Measurements from ENCODE around the gene CFAP410. TPM values are rescaled to one million over a fixed set of nuclear protein-coding genes. Genes with fewer than 3 reads are reported as not detected.
"Not testable (repeated sequence)": the region's sequence is repeated elsewhere in the genome, so short reads cannot be mapped to it uniquely, and the experiment has no call there.

CFAP410 gene
- total RNA-seq, 2 donors from 2014 or later = 16.4 to 21.8 TPM

DNA sequence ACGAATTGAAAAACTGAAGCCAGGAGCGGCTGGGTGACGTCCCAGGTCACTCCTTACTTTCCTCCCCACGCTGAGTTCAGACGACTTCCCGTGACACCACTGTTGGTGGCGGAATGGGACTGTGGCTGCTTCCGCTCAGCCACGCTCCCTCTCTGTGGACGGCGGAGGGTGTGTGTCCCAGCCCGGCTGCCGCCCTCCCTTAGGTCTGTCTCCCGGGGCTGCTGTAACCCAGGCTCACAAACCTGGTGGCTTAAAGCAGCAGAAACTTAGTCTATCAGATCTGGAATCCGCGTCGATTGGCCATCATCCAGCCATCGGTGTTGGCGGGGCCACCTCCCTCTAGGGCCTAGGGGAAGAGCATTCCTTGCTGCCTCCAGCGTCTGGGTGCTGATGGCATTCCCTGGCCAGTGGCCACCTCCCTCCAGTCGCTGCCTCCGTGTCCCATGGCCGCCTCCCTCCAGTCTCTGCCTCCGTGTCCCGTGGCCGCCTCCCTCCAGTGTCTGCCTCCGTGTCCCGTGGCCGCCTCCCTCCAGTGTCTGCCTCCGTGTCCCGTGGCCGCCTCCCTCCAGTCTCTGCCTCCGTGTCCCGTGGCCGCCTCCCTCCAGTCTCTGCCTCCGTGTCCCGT is 31.7 kb upstream of the CFAP410 start:
- no peak for ATAC-seq
- intact Hi-C loops (cut with DNase I) = no loop called here
- DNase-seq = no peak

DNA sequence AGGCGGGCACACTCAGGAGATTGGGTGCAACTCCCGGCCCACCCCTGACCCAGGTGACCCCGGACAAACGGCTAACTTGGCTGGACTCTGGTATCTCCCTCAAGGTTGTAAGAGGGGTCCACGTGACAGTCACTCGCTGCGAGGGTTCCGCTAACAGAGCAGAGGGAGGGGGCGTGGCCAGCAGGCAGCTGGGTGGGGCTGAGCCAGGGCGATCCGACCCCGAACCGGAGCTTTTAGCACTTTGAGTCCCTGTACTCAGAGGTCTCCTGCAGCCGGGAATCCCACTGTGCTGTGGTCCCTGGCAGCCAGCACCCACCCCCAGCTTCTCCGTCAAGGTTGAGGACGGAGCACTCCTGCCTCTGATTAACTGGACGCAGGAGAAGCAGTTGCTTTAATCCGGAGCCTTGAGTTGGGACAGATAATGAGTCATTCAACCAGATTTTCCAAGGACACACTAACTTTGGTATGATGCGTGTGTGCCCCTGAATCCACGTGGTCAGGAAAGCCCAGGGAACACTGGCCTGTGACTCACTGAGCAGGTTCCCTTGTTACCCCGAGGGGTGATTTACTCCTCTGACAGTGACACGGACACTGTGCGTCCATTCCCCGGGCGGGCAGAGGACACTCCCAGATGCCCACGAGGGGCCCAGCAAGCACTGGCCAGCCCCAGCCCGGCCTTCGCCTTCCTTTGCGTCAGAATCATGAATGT is 31.0 kb upstream of the CFAP410 start:
- DNase-seq (no peak), ATAC-seq (peak in 1 of 2 donors; percentile 28)
- intact Hi-C loops (cut with DNase I) = no loop called here

DNA sequence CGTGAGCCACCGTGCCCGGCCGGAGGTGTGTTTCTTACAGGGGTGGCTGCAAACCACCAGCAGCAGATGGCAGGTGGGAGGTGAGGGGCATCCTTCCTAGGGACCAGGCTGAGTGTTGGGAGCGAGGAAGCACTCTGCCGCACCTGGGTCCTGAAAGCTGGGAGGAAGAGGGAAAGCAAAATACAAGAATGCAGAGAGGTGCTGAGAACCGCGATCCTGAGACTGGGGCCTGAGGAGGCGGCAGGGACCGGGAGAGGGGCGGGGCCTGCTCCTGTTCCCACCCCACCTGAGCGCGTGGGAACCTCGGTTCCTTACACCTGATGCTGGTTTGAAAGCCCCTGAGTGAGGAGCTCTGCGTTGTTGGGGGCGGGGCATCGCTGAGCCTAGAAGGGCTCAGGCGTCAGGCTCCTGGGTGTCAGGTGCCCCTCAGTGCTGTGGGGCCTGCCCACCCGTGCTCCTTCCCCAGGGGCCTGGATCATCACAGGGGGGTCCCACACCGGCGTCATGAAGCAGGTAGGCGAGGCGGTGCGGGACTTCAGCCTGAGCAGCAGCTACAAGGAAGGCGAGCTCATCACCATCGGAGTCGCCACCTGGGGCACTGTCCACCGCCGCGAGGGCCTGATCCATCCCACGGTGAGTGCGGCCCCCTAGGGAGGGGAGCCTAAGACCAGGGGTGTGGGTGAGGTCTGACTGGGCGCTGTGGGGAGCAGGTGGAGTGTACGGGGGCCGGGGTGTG is 29.7 kb upstream of the CFAP410 start:
- intact Hi-C loops (cut with DNase I) = no loop called here
- ATAC-seq = peak; percentile 10 to 13
- no peak for DNase-seq

DNA sequence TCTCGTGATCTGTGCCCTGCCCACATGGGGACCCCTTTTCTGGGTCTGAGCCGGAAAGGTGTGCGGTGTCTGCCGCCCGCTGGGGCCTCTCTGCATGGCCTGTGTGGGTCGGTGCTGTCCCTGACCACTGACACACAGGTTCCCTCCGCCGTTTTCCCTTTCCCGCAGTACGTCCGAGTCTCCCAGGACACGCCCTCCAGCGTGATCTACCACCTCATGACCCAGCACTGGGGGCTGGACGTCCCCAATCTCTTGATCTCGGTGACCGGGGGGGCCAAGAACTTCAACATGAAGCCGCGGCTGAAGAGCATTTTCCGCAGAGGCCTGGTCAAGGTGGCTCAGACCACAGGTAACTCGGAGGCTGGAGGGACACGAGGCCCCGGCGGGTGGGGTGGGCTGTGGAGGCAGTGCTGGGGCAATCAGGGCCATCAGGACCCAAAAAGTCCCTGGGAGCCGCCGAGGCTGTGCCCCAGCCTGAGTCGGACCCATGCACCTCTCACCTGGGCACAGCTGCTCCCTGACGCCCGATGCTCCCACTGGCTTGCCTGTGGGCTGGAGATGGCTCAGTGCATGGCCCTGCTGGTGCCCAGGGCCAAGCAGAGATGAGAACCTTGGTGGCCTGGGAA is 27.5 kb upstream of the CFAP410 start:
- no peak for DNase-seq
- no peak for ATAC-seq

DNA sequence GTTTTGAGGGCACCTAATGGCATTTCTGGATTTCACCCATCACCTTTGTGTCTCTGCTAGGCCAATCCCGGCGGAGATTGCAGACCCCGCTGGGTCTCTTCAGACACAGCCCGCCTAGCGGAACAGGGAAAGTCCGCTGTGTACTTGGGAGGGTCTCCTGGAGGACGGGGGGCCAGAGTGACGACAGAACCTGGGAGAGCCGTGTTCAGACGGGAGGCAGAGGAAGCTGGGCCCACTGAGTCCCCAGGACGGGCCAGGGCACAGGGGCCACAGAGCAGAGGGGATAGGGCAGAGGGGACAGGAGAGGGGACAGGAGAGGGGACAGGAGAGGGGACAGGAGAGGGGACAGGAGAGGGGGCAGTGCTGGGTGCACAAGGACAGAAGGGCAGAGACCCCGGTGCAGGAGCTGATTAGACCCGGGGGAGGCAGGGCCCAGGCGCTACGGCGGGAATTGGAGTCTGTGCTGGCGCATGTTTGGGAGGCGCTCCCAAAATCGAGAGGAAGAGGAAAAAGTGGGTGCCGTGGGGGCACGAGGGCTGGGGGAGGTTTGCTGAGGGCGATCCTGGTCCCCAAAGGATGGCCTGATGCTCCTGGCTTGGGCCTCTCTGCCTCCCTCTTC is 26.9 kb upstream of the CFAP410 start:
- intact Hi-C loops (cut with DNase I) = no loop called here
- DNase-seq = no peak
- no peak for ATAC-seq

More for the DNA sequence above, 27.5 kb upstream of the CFAP410 start:
- intact Hi-C loops (cut with DNase I) = no loop called here

DNA sequence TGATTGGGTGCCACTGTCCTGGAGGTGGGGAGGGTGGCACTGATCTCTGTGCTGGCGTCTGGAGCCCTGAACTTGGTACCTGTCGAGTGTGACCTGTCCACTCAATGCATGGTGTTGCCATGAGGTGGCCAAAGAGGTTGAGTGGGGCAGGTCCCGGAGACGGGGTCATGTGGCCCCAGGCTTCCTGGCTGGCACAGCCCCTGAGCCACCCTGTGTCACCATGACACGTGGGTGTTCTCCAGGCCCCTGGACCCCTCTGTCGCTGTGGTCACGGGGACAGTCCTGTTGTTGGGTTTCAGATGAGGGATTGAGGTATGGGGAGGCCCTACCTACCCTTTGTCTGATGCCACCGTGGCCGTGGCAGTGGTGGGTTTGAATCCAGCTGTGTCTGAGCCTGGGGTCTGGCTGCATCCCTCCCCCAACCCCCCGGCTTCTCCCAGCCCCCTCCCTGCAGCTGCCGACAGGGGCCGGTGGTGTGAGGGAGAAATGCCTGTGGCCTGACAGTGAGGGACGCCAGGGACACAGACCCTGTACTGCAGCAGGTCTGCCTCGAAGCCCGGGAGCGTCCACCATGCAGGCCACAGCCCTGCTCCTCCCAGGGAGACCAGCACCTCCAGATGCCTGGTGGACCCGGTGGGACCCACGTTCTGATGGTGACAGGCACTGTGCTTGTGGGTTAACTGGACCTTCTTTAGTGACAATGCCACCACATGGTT is 26.2 kb upstream of the CFAP410 start:
- ATAC-seq = no peak
- intact Hi-C loops (cut with DNase I) = no loop called here
- DNase-seq = no peak

DNA sequence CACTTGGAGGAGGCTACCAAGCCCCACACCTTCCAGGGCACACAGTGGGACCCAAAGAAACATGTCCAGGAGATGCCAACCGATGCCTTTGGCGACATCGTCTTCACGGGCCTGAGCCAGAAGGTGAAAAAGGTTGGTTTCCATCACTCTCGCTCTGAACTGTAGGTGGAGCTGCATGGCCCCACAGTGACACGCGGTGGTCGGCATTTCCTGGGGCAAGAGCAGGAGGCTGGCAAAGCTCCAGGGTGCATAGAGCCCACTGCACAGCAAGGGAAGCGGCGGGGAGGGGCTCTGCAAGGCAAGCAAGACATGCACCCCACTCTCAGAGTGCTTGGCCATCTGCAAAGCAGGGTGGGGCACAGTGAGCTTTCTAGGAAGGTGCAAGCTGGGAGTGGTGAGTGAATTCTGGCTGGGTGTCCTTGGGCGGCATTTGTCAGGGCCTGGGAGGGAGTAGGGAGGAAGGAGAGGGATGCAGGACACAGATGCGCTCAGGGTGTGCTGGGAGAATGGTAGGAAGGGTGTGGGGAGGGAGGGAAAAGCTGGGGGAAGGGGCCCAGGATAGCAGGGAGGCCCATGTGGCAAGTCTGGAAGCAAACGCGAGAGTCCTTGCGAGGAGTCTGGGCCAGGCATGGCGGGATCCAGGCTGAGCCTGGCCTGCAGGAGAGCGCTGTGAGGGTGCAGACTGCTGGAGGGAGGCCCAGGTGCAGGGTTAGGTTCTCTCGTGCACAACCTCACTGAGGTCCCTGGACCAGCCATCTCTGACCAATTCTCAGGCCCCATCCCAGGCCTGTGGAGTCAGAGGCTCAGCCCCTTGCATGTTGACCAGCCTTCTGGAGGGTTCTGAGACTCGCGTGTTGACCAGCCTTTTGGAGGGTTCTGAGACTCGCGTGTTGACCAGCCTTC is 25.2 kb upstream of the CFAP410 start:
- DNase-seq = no peak
- intact Hi-C loops (cut with DNase I) = no loop called here
- no peak for ATAC-seq

DNA sequence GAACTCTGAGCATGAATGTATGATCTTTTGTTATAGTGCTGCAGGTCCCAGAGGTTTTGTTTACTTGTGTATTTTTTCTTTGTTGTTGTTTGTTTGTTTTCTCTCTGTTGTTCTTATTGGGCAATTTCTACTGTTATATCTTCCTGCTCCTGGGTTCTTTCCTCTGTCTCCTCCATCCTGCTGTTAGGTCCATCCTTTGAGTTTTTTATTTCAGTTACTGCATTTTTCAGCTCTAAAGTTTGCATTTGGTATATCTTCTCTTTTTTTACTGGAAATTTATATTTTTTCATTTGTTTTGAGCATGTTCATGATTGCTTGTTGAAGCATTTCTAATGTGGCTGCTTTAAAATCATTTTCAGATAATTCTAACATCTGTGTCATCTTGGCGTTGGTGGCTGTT is 24.1 kb upstream of the CFAP410 start:
- intact Hi-C loops (cut with DNase I) = no loop called here
- DNase-seq (no peak), ATAC-seq (no peak)

DNA sequence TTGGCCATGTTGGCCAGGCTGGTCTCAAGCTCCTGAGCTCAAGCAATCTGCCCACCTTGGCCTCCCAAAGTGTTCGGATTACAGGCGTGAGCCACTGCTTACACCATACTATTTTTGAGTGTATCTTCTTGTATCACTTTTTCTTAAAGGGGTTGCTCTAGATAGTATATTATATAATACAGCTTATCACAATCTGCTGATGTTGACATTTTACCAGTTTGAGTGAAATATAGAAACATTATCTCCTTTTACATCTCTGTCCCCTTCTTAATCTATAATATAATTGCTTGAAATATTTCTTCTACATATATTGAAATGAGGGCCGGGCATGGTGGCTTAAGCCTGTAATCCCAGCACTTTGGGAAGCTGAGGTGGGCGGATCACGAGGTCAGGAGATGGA is 22.7 kb upstream of the CFAP410 start:
- intact Hi-C loops (cut with DNase I); DNase-seq; ATAC-seq: not testable (repeated sequence)

DNA sequence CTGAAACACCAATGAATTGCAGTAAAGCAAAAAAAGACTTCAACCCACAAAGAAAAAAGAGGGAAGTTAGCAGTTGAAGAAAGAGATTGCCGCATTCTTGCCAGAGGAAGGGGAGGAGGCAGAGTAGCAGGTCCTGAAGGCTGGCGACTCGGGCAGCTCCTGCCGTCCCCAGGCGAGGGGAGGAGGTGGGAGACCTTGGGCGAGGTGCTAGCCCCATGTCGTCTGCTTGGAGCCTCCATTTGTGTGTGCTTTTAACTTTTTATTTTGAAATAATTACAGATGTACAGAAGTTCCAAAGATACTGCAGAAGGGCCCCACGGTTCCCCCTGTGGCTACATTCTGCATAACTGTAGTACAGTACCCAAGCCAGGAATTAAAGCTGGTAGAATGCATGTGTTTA is 21.0 kb upstream of the CFAP410 start:
- DNase-seq = no peak
- intact Hi-C loops (cut with DNase I) = no loop called here
- no peak for ATAC-seq

DNA sequence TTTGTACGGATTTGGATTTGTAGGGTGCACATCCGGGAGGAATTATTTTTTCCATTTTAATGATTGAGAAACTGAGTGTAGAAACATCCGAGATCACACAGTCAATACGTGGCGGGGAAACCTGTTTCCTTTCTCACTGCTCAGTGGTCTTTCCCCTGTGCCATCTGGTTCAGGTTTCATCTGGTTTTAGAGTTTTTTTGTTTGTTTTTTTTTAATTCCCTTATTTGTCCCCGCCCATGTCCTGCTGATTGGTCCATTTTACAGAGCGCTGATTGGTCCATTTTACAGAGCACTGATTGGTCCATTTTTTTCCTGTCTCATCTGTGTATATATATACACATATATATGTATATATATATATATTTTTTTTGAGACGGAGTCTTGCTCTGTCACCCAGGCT is 20.2 kb upstream of the CFAP410 start:
- ATAC-seq = no peak
- intact Hi-C loops (cut with DNase I) = no loop called here
- no peak for DNase-seq

DNA sequence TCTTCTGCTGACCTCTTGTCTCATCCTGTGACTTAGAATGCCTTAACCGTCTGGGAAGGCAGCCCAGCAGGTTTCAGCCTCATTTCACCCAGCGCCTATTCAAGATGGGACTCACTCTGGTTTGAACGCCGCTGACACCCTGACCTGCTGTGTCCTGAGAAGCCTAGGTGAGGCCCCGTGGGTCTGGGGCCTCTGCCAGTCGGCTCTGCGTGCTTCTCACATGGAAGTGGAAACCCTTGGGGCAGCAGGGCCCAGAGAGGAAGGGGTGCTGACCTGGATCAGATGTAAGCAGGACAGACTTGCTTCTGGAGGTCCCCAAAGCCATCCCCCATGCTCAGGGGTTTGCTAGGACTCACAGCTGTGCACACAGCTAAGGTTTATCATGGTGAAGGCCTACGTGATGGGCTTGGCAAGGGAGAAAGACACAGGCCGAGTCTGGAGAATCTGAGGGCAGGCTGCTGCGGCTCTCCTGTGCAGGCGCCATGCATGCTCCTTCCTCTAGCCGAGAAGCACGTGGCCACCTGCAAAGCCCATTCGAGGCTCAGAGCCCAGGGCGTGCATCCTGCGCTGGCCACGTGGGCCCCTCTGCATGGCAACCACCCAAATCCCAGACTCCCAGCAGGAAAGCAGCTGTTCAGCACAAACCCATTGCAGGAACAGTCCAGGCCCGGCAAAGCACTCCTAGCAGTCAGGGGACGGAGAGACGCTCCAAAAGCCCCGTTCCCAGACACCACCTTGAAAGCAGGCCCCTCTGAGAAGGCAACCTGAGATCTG is 18.1 kb upstream of the CFAP410 start:
- no peak for DNase-seq
- intact Hi-C loops (cut with DNase I) = no loop called here

DNA sequence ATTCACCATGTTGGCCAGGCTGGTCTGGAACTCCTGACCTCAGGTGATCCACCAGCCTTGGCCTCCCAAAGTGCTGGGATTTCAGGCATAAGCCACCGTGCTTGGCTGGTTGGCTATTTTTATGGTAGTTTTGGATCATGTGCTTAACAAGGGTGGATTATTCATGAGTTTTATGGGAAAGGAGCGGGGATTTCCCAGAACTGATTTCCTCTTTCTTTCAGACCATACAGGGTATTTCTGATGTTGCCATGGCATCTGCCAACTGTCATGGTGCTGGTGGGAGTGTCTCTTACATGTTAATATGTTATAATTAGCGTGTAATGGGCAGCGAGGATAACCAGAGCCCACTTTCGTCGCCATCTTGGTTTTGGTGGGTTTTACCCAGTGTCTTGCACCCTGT is 17.4 kb upstream of the CFAP410 start:
- no peak for ATAC-seq
- DNase-seq = no peak
- intact Hi-C loops (cut with DNase I) = no loop called here

More for the DNA sequence above, 18.1 kb upstream of the CFAP410 start:
- ATAC-seq = no peak

DNA sequence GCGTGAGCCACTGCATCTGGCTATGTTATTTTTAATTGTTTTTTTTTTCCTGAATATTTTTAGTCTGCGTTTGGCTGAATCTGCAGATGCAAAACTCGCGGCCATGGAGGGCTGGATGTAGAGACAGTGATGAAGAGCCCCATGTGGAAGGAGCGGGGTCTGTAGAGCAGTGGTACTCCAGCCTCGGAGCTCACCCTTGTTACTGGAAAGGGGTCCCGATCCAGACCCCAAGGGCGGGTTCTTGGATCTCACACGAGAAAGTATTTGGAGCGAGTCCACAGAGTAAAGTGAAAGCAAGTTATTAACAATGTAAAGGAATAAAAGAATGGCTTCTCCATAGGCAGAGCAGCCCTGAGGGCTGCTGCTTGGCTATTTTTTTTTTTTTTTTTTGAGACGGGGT is 17.0 kb upstream of the CFAP410 start:
- no peak for DNase-seq
- ATAC-seq = no peak
- intact Hi-C loops (cut with DNase I) = no loop called here

DNA sequence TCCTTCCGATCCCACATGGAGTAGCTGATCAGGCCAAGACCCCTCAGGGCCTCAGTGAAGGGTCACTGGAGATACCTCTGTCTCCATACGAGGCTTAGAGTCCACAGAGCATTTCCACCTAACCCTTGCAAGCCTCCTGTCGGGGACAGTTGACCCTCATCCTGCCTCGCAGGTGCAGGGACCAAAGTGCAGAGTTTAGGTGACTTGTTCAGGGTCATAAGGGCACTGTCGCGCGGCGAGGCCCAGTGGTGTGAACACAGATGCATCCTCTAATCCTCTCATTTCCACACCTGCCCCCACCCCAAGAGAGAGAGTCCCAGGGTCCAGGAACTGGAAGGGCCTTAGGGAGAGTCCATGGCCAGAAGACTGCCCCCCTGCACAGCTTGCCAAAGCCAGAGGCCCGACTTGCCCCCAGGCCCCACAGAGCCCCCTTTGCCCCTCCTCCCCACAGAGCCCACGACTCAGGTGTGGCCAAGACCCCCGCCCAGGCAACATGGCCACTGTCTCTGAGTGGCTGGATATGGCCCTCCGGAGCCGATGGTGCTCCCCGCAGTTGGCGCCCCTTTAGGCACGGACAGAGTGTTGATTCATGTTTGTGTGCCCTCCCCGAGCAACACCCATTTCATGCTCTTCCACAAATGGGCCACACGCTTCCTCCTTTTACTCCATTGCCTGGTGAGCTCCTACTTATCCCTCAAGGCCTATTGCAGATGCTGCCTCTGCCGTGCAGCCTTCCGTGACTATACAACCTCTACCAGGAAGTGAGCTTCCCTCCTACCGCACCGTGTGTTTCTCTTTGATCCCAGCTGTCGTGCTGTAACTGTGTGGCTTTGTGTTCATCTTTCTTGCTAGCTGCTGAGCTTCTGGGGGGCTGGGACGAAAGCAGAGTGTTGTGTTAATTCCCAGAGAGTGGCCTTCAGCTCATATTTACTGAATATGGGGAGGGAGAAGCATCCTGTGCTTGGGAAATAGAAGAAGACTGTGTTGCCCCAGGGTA is 15.9 kb upstream of the CFAP410 start:
- DNase-seq = no peak
- intact Hi-C loops (cut with DNase I) = no loop called here
- no peak for ATAC-seq

DNA sequence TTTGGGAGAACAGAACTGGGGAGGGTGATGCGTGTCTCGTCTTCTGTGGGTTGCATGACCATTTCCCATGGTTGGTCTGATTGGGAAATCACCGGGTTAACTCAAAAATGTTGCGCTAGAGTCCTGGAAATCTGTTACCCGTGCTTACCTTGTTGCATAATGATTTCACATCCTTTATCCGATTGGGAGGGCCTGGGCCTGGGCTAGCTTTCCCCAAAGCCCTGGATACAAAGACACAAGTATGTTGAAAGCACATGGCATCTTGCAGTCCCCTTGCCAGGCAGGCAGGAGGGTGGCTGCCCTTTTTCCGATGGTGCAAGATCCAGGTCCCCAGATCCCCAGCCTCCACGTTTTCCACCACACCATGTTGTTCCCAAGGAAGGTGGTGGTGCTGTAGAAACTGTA is 14.8 kb upstream of the CFAP410 start:
- intact Hi-C loops (cut with DNase I) = no loop called here
- peak; percentile 9 to 77 for ATAC-seq
- DNase-seq = no peak

Measured in left cardiac atrium (tissue), 4 donors.